H1 (cell line): Measurements from ENCODE around the gene ATP2A3. TPM values are rescaled to one million over a fixed set of nuclear protein-coding genes. Genes with fewer than 3 reads are reported as not detected.

Source experiments
- CTCF ChIA-PET: fragments of 300-600 bp; sonication (Branson Sonifier 250); formaldehyde crosslinking; loops from one replicate; lab custom pipeline; 2021; ENCODE audit not compliant: partially characterized antibody; lab: Charles Lee
- POLR2A ChIA-PET: fragments of 300-600 bp; sonication (Branson Sonifier 250); formaldehyde crosslinking; loops from one replicate; lab custom pipeline; 2021; ENCODE audit warnings: inconsistent platforms; ENCODE audit not compliant: partially characterized antibody; lab: Charles Lee
- DNase-seq, 2 experiments: peaks; one replicate each; pipeline versions ENCODE4 v3.0.0 to v3.0.0-alpha.2; 2010 to 2022; ENCODE audit warnings: low spot score in 2 of 2, low read depth in 1 of 2, mixed read lengths in 1 of 2
- FAIRE-seq: peaks from 2 replicates; lab custom pipeline; 2011; peaks lifted over from hg19 to GRCh38; lab: Jason Lieb, UNC
- H2AFZ ChIP-seq: 2 replicates; pipeline ENCODE4 v1.8.1; 2012; ENCODE audit warnings: low read length, inconsistent platforms
- H2AK5ac ChIP-seq: 2 replicates; pipeline ENCODE4 v1.6.1; 2013; ENCODE audit warnings: low read depth, low read length
- H2BK120ac ChIP-seq: replicated peaks from 2 replicates; pipeline ENCODE3; 2013; ENCODE audit warnings: low read depth, low read length, inconsistent platforms
- H2BK12ac ChIP-seq: 2 replicates; pipeline ENCODE4 v1.6.1; 2013; ENCODE audit warnings: low read depth, low read length
- H2BK15ac ChIP-seq: 2 replicates; pipeline ENCODE4 v1.6.1; 2013; ENCODE audit warnings: low read length
- H2BK20ac ChIP-seq: 2 replicates; pipeline ENCODE4 v1.6.1; 2013; ENCODE audit warnings: low read length
- H2BK5ac ChIP-seq: 2 replicates; pipeline ENCODE4 v1.6.1; 2013; ENCODE audit warnings: low read depth, low read length
- H3K14ac ChIP-seq: 2 replicates; pipeline ENCODE4 v1.6.1; 2013; ENCODE audit warnings: inconsistent platforms; ENCODE audit not compliant: insufficient read length
- H3K18ac ChIP-seq: 2 replicates; pipeline ENCODE4 v1.6.1; 2013; ENCODE audit warnings: low read length; ENCODE audit errors: extremely low read depth
- H3K23ac ChIP-seq: 2 replicates; pipeline ENCODE4 v1.6.1; 2013; ENCODE audit warnings: inconsistent platforms; ENCODE audit not compliant: insufficient read length
- H3K23me2 ChIP-seq: 2 replicates; pipeline ENCODE4 v1.6.1; 2013; ENCODE audit warnings: low read depth, low read length
- H3K27ac ChIP-seq: 2 replicates; pipeline ENCODE4 v1.6.1; 2011; ENCODE audit warnings: low read depth, low read length, inconsistent platforms
- H3K27me3 ChIP-seq, 4 experiments: replicated peaks in 1 of 4; 1 replicate in 1 of 4; 2 replicates in 3 of 4; pipeline versions ENCODE4 v1.6.1 to v1.8.1; 2011 to 2013; ENCODE audit warnings: low read length in 3 of 4, mild to moderate bottlenecking in 3 of 4, inconsistent platforms in 2 of 4, mixed read lengths in 2 of 4, moderate library complexity in 1 of 4; ENCODE audit not compliant: control insufficient read depth in 3 of 4, insufficient read depth in 3 of 4; ENCODE audit errors: extremely low read depth in 1 of 4
- H3K36me3 ChIP-seq, 4 experiments: 2 replicates each; pipeline versions ENCODE4 v1.6.1 to v1.8.1; 2011 to 2013; ENCODE audit warnings: mild to moderate bottlenecking in 4 of 4, low read length in 3 of 4, moderate library complexity in 2 of 4, control low read depth in 1 of 4, inconsistent platforms in 1 of 4; ENCODE audit not compliant: insufficient read depth in 4 of 4, control insufficient read depth in 2 of 4
- H3K4ac ChIP-seq: replicated peaks from 2 replicates; pipeline ENCODE3; 2013; ENCODE audit warnings: low read length, low read depth, mixed read lengths, inconsistent platforms; ENCODE audit not compliant: insufficient read length
- H3K4me1 ChIP-seq, 4 experiments: replicated peaks in 1 of 4; 1 replicate in 1 of 4; 2 replicates in 3 of 4; pipeline versions ENCODE4 v1.6.1 to v1.8.1; 2011 to 2013; ENCODE audit warnings: low read length in 3 of 4, inconsistent platforms in 2 of 4, mixed read lengths in 1 of 4; ENCODE audit not compliant: insufficient read depth in 4 of 4, control insufficient read depth in 3 of 4
- H3K4me2 ChIP-seq, 2 experiments: 2 replicates each; pipeline versions ENCODE4 v1.6.1 to v1.8.1; 2011 to 2013; ENCODE audit warnings: low read depth in 2 of 2, low read length in 2 of 2, control low read depth in 1 of 2, inconsistent platforms in 1 of 2, mild to moderate bottlenecking in 1 of 2; ENCODE audit not compliant: insufficient read depth in 1 of 2
- H3K4me3 ChIP-seq, 4 experiments: fragments of 200-600, 300-600 bp in 1 of 4; sonication (generic), shearing (Covaris generic), sonication (Bioruptor Twin) in 1 of 4; 2 replicates each; pipeline versions ENCODE4 v1.5.1 to v1.8.1; 2011 to 2016; ENCODE audit warnings: low read length in 4 of 4, low read depth in 3 of 4, control low read depth in 2 of 4, inconsistent platforms in 2 of 4, mild to moderate bottlenecking in 2 of 4, mixed read lengths in 1 of 4, moderate library complexity in 1 of 4; ENCODE audit not compliant: insufficient read depth in 2 of 4; ENCODE audit errors: extremely low read depth in 1 of 4
- H3K56ac ChIP-seq: replicated peaks from 2 replicates; pipeline ENCODE3; 2013; ENCODE audit warnings: low read depth, mild to moderate bottlenecking, mixed read lengths, low read length, inconsistent platforms; ENCODE audit not compliant: insufficient read length
- H3K79me1 ChIP-seq: 2 replicates; pipeline ENCODE4 v1.6.1; 2013; ENCODE audit warnings: low read depth, low read length, control low read depth
- H3K79me2 ChIP-seq, 2 experiments: 2 replicates each; pipeline versions ENCODE4 v1.6.1 to v1.8.1; 2012 to 2013; ENCODE audit warnings: low read length in 2 of 2, mild to moderate bottlenecking in 2 of 2, inconsistent platforms in 1 of 2; ENCODE audit not compliant: insufficient read depth in 2 of 2, control insufficient read depth in 1 of 2
- H3K9ac ChIP-seq, 4 experiments: replicated peaks in 1 of 4; 1 replicate in 1 of 4; 2 replicates in 3 of 4; pipeline versions ENCODE4 v1.6.1 to v1.8.1; 2011 to 2013; ENCODE audit warnings: low read depth in 3 of 4, low read length in 3 of 4, control low read depth in 2 of 4, mild to moderate bottlenecking in 2 of 4, moderate library complexity in 2 of 4, inconsistent platforms in 1 of 4; ENCODE audit errors: extremely low read depth in 1 of 4
- H3K9me3 ChIP-seq, 2 experiments: 2 replicates each; pipeline versions ENCODE4 v1.6.1 to v1.8.1; 2012 to 2013; ENCODE audit warnings: mild to moderate bottlenecking in 2 of 2, moderate library complexity in 2 of 2, control low read depth in 1 of 2, inconsistent platforms in 1 of 2, low read depth in 1 of 2, low read length in 1 of 2, mixed read lengths in 1 of 2; ENCODE audit not compliant: insufficient read depth in 2 of 2
- H4K20me1 ChIP-seq, 2 experiments: replicated peaks in 1 of 2; 2 replicates each; pipeline versions ENCODE3 to v1.8.1; 2011 to 2013; ENCODE audit warnings: inconsistent platforms in 2 of 2, low read length in 2 of 2, mild to moderate bottlenecking in 1 of 2; ENCODE audit not compliant: insufficient read depth in 2 of 2, control insufficient read depth in 1 of 2
- H4K5ac ChIP-seq: 2 replicates; pipeline ENCODE4 v1.6.1; 2013; ENCODE audit warnings: low read length, low read depth, mixed read lengths, inconsistent platforms; ENCODE audit not compliant: insufficient read length
- H4K8ac ChIP-seq: 2 replicates; pipeline ENCODE4 v1.8.0; 2013; ENCODE audit warnings: mild to moderate bottlenecking, moderate library complexity, low read length, inconsistent platforms; ENCODE audit not compliant: insufficient read depth; ENCODE audit errors: extremely low read depth
- H4K91ac ChIP-seq: replicated peaks from 2 replicates; pipeline ENCODE3; 2013; ENCODE audit warnings: low read length, mixed read lengths, inconsistent platforms; ENCODE audit not compliant: insufficient read length
- ASH2L ChIP-seq: fragments of 200-600, 300-600 bp; sonication (generic); IDR thresholded peaks from one replicate; pipeline ENCODE4 v1.7.1; 2017; ENCODE audit warnings: low read length
- EGR1 ChIP-seq: IDR thresholded peaks from 2 replicates; pipeline ENCODE4 v1.6.1; 2011; ENCODE audit warnings: low read depth, low read length, borderline replicate concordance
- EP300 ChIP-seq, 2 experiments: IDR thresholded peaks; 1 replicate in 1 of 2; 2 replicates in 1 of 2; pipeline ENCODE4 v1.6.1; 2011 to 2012; ENCODE audit warnings: low read depth in 2 of 2, low read length in 2 of 2, mild to moderate bottlenecking in 2 of 2, borderline replicate concordance in 1 of 2, inconsistent platforms in 1 of 2, moderate library complexity in 1 of 2
- KDM1A ChIP-seq: fragments of 200-600, 300-600 bp; sonication (generic); IDR thresholded peaks from 2 replicates; pipeline ENCODE4 v1.7.1; 2016; ENCODE audit warnings: mild to moderate bottlenecking, low read length, borderline replicate concordance
- NRF1 ChIP-seq: IDR thresholded peaks from 2 replicates; pipeline ENCODE4 v1.6.1; 2011; ENCODE audit warnings: mild to moderate bottlenecking, low read depth, low read length, improper control_type of control experiment
- RBBP5 ChIP-seq: IDR thresholded peaks from 2 replicates; pipeline ENCODE4 v1.7.1; 2012; ENCODE audit warnings: low read depth, mild to moderate bottlenecking, inconsistent platforms, low read length, moderate library complexity, borderline replicate concordance
- RNF2 ChIP-seq: fragments of 200-900, 300-1000 bp; sonication (generic); IDR thresholded peaks from 2 replicates; pipeline ENCODE4 v1.7.1; 2016; ENCODE audit warnings: borderline replicate concordance, low read depth, mild to moderate bottlenecking, antibody characterized with exemption, low read length; ENCODE audit not compliant: poor library complexity, severe bottlenecking; ENCODE audit errors: missing control alignments
- RXRA ChIP-seq: IDR thresholded peaks from 2 replicates; pipeline ENCODE4 v1.6.1; 2011; ENCODE audit warnings: low read depth, mild to moderate bottlenecking, low read length, moderate library complexity; ENCODE audit not compliant: insufficient read depth
- SP2 ChIP-seq: IDR thresholded peaks from 2 replicates; pipeline ENCODE4 v1.6.1; 2012; ENCODE audit warnings: mild to moderate bottlenecking, low read length, inconsistent platforms
- TEAD4 ChIP-seq: IDR thresholded peaks from 2 replicates; pipeline ENCODE4 v1.6.1; 2012; ENCODE audit warnings: low read depth, low read length, inconsistent platforms, mixed read lengths
- WGBS, 2 experiments: shearing (Covaris generic) in 1 of 2; methylation state at CpG; one replicate each; pipeline versions ENCODE4 v1.1.6 to v1.1.7; 2013 to 2015; ENCODE audit warnings: low lambda C conversion rate in 2 of 2, mixed read lengths in 2 of 2, inconsistent platforms in 1 of 2, low coverage in 1 of 2, missing lambda C conversion rate in 1 of 2; ENCODE audit not compliant: insufficient replicate concordance in 2 of 2, insufficient coverage in 1 of 2, insufficient read length in 1 of 2; ENCODE audit errors: extremely low coverage in 1 of 2, missing lambda C conversion rate in 1 of 2; 5-methylcytosine and 5-hydroxymethylcytosine counted together
- polyA plus RNA-seq, 7 experiments: library from polyadenylated mRNA; depleted of rRNA in 3 of 7; stranded (reverse) in 5 of 7; unstranded in 2 of 7; fragments of >200 nt in 5 of 7; fragments of 200-250 nt in 2 of 7; gene quantifications; 1 replicate in 5 of 7; 2 replicates in 1 of 7; 4 replicates in 1 of 7; pipeline versions ENCODE4 v1.2.1 to v1.2.3, GENCODE V29; 2011 to 2013; ENCODE audit warnings: missing spikeins in 2 of 7, mixed read lengths in 2 of 7
- total RNA-seq: library from RNA; stranded (reverse); fragmentation: NEBNext Ultra II Directional; extraction: Animal tissue kit (Norgen Biotek cat#: 25700); gene quantifications from 2 replicates; pipeline ENCODE4 v1.2.1, GENCODE V29; 2021
- TF ChIP-seq, protein P1 (sequence below): IDR thresholded peaks from 2 replicates; pipeline ENCODE4 v1.6.1; 2012; ENCODE audit warnings: inconsistent platforms

ATP2A3 gene
- total and polyA plus RNA-seq, 2 of the 8 experiments (the other 6 are each of a cell fraction or from before 2014, with no cell fraction given): 18.4 to 32.5 TPM

DNA sequence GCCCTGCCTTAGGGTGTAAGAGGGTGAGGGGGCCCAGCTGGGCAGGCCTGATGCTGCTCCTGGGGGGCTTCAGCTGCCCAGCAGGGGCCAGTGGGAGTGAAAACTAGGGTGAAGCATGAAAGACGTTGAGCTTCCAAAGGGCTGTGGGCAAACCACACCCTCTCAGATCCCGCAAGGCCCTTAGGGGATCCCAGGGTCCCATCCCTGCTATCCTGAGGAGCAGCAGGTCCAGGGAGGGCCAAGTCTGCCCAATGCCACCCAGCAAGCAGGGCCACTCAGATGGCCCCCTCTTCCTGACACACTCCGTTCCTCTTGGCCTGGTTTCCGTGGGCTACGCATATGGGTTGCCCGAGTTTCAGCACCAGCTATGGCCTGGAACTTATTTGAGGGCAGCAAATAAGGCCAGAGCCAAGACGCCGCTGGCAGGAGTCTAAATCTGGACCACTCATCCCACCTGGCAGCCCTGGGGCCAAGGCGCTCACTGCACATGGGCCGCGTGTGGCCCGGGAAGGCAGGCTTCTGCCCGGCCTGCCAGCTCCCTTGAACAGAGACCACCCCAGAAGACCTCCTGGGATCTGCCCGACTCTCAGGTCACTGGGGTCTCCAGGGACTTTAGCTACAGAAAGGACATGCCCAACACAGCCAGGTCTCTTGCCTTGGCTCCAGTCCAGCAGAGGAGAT is 4.2 kb downstream of the ATP2A3 start:
- CTCF ChIA-PET: interaction anchor here (0.9 to 2.5 kb wide), 8 partner anchors 10 to 131 kb away, joined by 3 to 8 read pairs (median 5); no protein-coding TSS in a partner anchor
- no peak for TF ChIP-seq RNF2
- TF ChIP-seq ASH2L: no peak
- TF ChIP-seq SP2: no peak
- no peak for TF ChIP-seq EGR1
- no peak for TF ChIP-seq RXRA
- no peak for TF ChIP-seq TEAD4
- TF ChIP-seq NRF1: no peak
- TF ChIP-seq RBBP5: no peak
- no peak for TF ChIP-seq EP300 (IDR thresholded peaks at IDR 0.05; ENCODE audit: borderline replicate concordance in 1 of 2, low read depth in 2 of 2, low read length in 2 of 2)
- TF ChIP-seq, protein P1, sequence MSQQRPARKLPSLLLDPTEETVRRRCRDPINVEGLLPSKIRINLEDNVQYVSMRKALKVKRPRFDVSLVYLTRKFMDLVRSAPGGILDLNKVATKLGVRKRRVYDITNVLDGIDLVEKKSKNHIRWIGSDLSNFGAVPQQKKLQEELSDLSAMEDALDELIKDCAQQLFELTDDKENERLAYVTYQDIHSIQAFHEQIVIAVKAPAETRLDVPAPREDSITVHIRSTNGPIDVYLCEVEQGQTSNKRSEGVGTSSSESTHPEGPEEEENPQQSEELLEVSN: no peak
- no peak for TF ChIP-seq KDM1A

More for the DNA sequence above, 4.2 kb downstream of the ATP2A3 start:
- Histone ChIP-seq H4K5ac (no peak overlapping the region), H2BK120ac (no peak overlapping the region), H3K9ac (no peak overlapping the region), H3K18ac (no peak overlapping the region; the same call in 1 of the 2 replicates), H3K4me1 (peaks cover 0 to 48% (median 24%) of the 10 kb centered on the region in 4 experiments; a peak in 6 of 7 replicates), H3K56ac (no peak overlapping the region), H2BK15ac (peak overlapping the region; percentile 3; the same call in 1 of the 2 replicates), H3K4me2 (no peak overlapping the region), H2BK5ac (peak overlapping the region; percentile 44; the same call in 1 of the 2 replicates), H3K4me3 (no peak overlapping the region), H4K8ac (peak overlapping the region; percentile 28; the same call in 1 of the 2 replicates), H2BK12ac (peak overlapping the region; percentile 44; the same call in 1 of the 2 replicates), H4K91ac (peak overlapping the region; percentile 23), H2BK20ac (no peak overlapping the region), H3K14ac (no peak overlapping the region), H3K36me3 (no peaks in the 10 kb centered on the region), H3K79me1 (no peaks in the 10 kb centered on the region; the same call in none of the 2 replicates), H3K27me3 (peaks cover 2 to 25% (median 15%) of the 10 kb centered on the region in 4 experiments; a peak in 6 of 7 replicates), H3K4ac (no peak overlapping the region), H3K27ac (no peak overlapping the region), H4K20me1 (peaks cover 0 to 10% of the 10 kb centered on the region in 2 experiments), H3K23ac (no peak overlapping the region), H2AFZ (no peak overlapping the region), H3K79me2 (no peaks in the 10 kb centered on the region), H2AK5ac (no peak overlapping the region), H3K23me2 (peaks cover 6% of the 10 kb centered on the region; the same call in 1 of the 2 replicates), H3K9me3 (no peaks in the 10 kb centered on the region)
- POLR2A ChIA-PET: interaction anchor here (0.7 to 1.5 kb wide), 2 partner anchors 13 to 43 kb away, joined by 3 to 6 read pairs; no protein-coding TSS in a partner anchor
- FAIRE-seq (no peak), DNase-seq (no peak)
- WGBS, 2 experiments: 96% methylated on average over 14 of the region's 14 CpGs; no CpG with 5 or more reads in 1 of the 2 experiments
